Lung (tissue), 12 donors: ENCODE results near the gene GLB1L3. TPM values are rescaled to one million over a fixed set of nuclear protein-coding genes. Genes with fewer than 3 reads are reported as not detected.

Experiments used
- ATAC-seq: fragments of 200-7000 bp; cut with Tn5 transposase; one replicate; pipeline ENCODE4 v1.9.1; 2020; ENCODE audit warnings: moderate number of reproducible peaks; ENCODE audit not compliant: insufficient read depth, low FRiP score
- DNase-seq, 3 donors: peaks; one replicate each; pipeline ENCODE4 v3.0.0-alpha.2; 2013 to 2017
- H3K27ac ChIP-seq, 2 donors: one replicate each; pipeline ENCODE4 v1.5.1; 2013; ENCODE audit warnings: mild to moderate bottlenecking in 2 of 2, moderate library complexity in 2 of 2, control low read depth in 1 of 2, inconsistent platforms in 1 of 2, low read depth in 1 of 2, low read length in 1 of 2
- H3K27me3 ChIP-seq, 3 donors: one replicate each; pipeline ENCODE4 v1.5.1; 2013; ENCODE audit warnings: low read length in 2 of 3; ENCODE audit not compliant: control insufficient read depth in 3 of 3, insufficient read depth in 3 of 3
- H3K36me3 ChIP-seq, 4 donors: one replicate each; pipeline ENCODE4 v1.5.1; 2013; ENCODE audit warnings: low read length in 4 of 4, mild to moderate bottlenecking in 1 of 4, moderate library complexity in 1 of 4; ENCODE audit not compliant: control insufficient read depth in 4 of 4, insufficient read depth in 4 of 4
- H3K4me1 ChIP-seq, 5 donors: one replicate each; pipeline ENCODE4 v1.5.1; 2013; ENCODE audit warnings: low read length in 5 of 5, mild to moderate bottlenecking in 2 of 5, moderate library complexity in 1 of 5; ENCODE audit not compliant: control insufficient read depth in 5 of 5, insufficient read depth in 5 of 5
- H3K4me3 ChIP-seq: one replicate; pipeline ENCODE4 v1.5.1; 2013; ENCODE audit warnings: mild to moderate bottlenecking, control low read depth, moderate library complexity
- H3K9ac ChIP-seq, 2 donors: one replicate each; pipeline ENCODE4 v1.5.1; 2013; ENCODE audit warnings: low read length in 2 of 2, control low read depth in 1 of 2; ENCODE audit not compliant: insufficient read depth in 1 of 2
- H3K9me3 ChIP-seq, 4 donors: one replicate each; pipeline ENCODE4 v1.5.1; 2013; ENCODE audit warnings: low read length in 3 of 4, mild to moderate bottlenecking in 1 of 4, moderate library complexity in 1 of 4; ENCODE audit not compliant: control insufficient read depth in 4 of 4, insufficient read depth in 3 of 4
- WGBS, 2 donors: extraction: QIAGEN DNeasy Blood & Tissue Kit; methylation state at CpG; one replicate each; pipeline ENCODE4 v1.1.7; 2013; 5-methylcytosine and 5-hydroxymethylcytosine counted together
- polyA plus RNA-seq, 2 donors: library from polyadenylated mRNA; stranded (reverse); fragments of 200-250 nt; gene quantifications; one replicate each; pipeline ENCODE4 v1.2.1, GENCODE V29; 2013
- total RNA-seq, 2 donors: library from RNA; depleted of rRNA in 1 of 2; stranded (reverse); fragments of >200 nt in 1 of 2; gene quantifications; one replicate each; pipeline ENCODE4 v1.2.1, GENCODE V29; 2014 to 2021
- TF ChIP-seq, protein P1 (sequence below): IDR thresholded peaks from 2 replicates; pipeline ENCODE4 v1.5.1; 2012; ENCODE audit warnings: mild to moderate bottlenecking; ENCODE audit errors: control extremely low read depth, extremely low read depth
- donor health status: control.
- donor health status: control.
- donor health status: Bipolar disorder and iron deficiency.
- donor health status: healthy.
- donor health status: DM: yes; HTN: yes; CAD: no.

The GLB1L3 gene
- total and polyA plus RNA-seq, 4 donors = 0.06 to 0.29 (median 0.18) TPM; not detected in 1

- 92 to 94% methylated on average over 2 of the region's 2 CpGs for WGBS, 2 donors
- H3K4me1 ChIP-seq = no peaks in the 10 kb centered on the region
- DNase-seq = no peak
- no peak overlapping the region for H3K27ac ChIP-seq
- no peaks in the 10 kb centered on the region for H3K36me3 ChIP-seq
- H3K27me3 ChIP-seq = no peaks in the 10 kb centered on the region
- ATAC-seq = no peak
- no peak overlapping the region for H3K4me3 ChIP-seq
- TF ChIP-seq, protein P1, sequence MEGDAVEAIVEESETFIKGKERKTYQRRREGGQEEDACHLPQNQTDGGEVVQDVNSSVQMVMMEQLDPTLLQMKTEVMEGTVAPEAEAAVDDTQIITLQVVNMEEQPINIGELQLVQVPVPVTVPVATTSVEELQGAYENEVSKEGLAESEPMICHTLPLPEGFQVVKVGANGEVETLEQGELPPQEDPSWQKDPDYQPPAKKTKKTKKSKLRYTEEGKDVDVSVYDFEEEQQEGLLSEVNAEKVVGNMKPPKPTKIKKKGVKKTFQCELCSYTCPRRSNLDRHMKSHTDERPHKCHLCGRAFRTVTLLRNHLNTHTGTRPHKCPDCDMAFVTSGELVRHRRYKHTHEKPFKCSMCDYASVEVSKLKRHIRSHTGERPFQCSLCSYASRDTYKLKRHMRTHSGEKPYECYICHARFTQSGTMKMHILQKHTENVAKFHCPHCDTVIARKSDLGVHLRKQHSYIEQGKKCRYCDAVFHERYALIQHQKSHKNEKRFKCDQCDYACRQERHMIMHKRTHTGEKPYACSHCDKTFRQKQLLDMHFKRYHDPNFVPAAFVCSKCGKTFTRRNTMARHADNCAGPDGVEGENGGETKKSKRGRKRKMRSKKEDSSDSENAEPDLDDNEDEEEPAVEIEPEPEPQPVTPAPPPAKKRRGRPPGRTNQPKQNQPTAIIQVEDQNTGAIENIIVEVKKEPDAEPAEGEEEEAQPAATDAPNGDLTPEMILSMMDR = no peak
- H3K9ac ChIP-seq = no peak overlapping the region
- no peaks in the 10 kb centered on the region for H3K9me3 ChIP-seq
These were observed 75.9 kb downstream of the GLB1L3 start for GRCh38 chr11:134352111-134352510.

GRCh38 chr11:134355136-134355535, 79.0 kb downstream of the GLB1L3 start:
- Histone ChIP-seq H3K36me3 (no peaks in the 10 kb centered on the region), H3K27ac (no peak overlapping the region), H3K27me3 (no peaks in the 10 kb centered on the region), H3K4me1 (no peaks in the 10 kb centered on the region), H3K9me3 (no peaks in the 10 kb centered on the region), H3K4me3 (no peak overlapping the region), H3K9ac (no peak overlapping the region)
- WGBS, 2 donors = 65 to 73% methylated on average over 2 of the region's 2 CpGs
- no peak for DNase-seq
- TF ChIP-seq, protein P1 = no peak
- ATAC-seq = no peak

DNA sequence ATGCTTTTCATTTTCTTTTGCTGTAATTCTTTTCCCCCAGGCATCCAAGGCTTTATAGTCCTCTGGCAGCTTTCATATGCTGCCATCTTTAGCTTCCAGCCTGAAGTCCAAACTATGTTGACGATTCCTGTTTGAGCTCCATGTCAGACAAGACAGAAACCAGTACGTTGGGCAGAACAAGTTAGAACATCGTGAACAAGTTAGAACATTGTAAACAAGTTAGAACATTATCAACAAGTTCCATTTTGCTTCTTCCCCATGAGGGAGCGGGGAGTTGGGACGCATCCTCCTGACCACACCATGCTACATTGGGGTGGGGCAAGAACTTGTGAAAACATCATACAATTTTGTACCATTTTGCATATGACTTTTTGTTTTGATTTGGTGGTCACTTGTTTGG, 79.5 kb downstream of the GLB1L3 start:
- Histone ChIP-seq H3K4me3 (no peak overlapping the region), H3K27ac (no peak overlapping the region), H3K9ac (no peak overlapping the region), H3K27me3 (no peaks in the 10 kb centered on the region), H3K36me3 (no peaks in the 10 kb centered on the region), H3K9me3 (no peaks in the 10 kb centered on the region), H3K4me1 (no peaks in the 10 kb centered on the region)
- 89 to 96% methylated on average over 5 of the region's 5 CpGs for WGBS, 2 donors
- DNase-seq = no peak
- no peak for ATAC-seq
- TF ChIP-seq, protein P1 = no peak
